ENCODE measurements around the gene SYNE1. TPM values are rescaled to one million over a fixed set of nuclear protein-coding genes. Genes with fewer than 3 reads are reported as not detected.

The SYNE1 gene
- total RNA-seq, 4 donors from 2014 or later: 111 to 156 (median 124) TPM

DNA sequence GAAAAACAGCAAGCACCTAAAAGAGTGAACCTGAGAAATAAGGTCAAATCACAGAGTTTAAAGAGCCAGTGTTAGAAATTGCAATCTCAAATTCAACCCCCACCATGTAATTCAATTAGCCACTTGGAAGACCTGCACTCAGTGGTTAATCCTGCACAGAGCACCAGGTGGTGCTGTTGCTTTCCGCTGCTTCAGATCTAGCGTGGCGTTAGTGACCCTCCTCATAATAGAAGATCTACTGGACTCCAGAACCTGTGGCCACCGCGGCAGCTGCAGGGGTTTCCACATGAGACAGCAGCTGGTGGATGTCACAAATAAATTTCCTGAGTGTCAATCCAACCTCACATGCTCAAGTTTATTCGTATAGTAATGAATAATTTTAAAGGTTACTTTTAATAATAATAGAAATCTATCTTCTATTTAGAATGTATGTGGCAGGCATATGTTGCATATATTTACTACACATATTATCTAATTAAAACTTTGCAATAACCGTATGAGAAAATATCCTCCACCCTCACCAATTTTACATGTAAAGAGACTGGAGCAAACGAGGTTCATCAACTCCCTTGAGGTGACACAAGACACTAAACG, 84.4 kb downstream of the SYNE1 start:
- intact Hi-C loops (cut with DNase I; ENCODE audit: low total_unique reads): loop anchor here (5.0 to 10.0 kb wide), 2 partner anchors 92 to 115 kb away; no protein-coding TSS in a partner anchor
- WGBS, 2 donors: 34 to 44% methylated on average over 9 of the region's 9 CpGs
- no peak overlapping the region for H3K4me3 ChIP-seq (ENCODE audit: low read depth, poor library complexity, severe bottlenecking)
- peak in 1 of 3 donors; percentile 26 for TF ChIP-seq CTCF (IDR thresholded peaks at IDR 0.05)
- TF ChIP-seq POLR2A (IDR thresholded peaks at IDR 0.05): no peak
- DNase-seq (ENCODE audit: low spot score in 2 of 2): peak; percentile 39 to 86

- no peak for DNase-seq (ENCODE audit: low spot score in 2 of 2)
- no peak overlapping the region for H3K4me3 ChIP-seq (ENCODE audit: low read depth, poor library complexity, severe bottlenecking)
- 86 to 87% methylated on average over 2 of the region's 2 CpGs for WGBS, 2 donors
- intact Hi-C loops (cut with DNase I; ENCODE audit: low total_unique reads): no loop called here
- no peak for TF ChIP-seq POLR2A (IDR thresholded peaks at IDR 0.05)
- no peak for TF ChIP-seq CTCF (IDR thresholded peaks at IDR 0.05)
Measured at GRCh38 chr6:152543519-152543918, 93.6 kb downstream of the SYNE1 start.

GRCh38 chr6:152540381-152540780, 96.8 kb downstream of the SYNE1 start:
- intact Hi-C loops (cut with DNase I; ENCODE audit: low total_unique reads): no loop called here
- TF ChIP-seq POLR2A (IDR thresholded peaks at IDR 0.05) (no peak), CTCF (IDR thresholded peaks at IDR 0.05) (no peak)
- WGBS, 2 donors: 80 to 91% methylated on average over 2 of the region's 2 CpGs
- H3K4me3 ChIP-seq (ENCODE audit: low read depth, poor library complexity, severe bottlenecking): no peak overlapping the region
- no peak for DNase-seq (ENCODE audit: low spot score in 2 of 2)

DNA sequence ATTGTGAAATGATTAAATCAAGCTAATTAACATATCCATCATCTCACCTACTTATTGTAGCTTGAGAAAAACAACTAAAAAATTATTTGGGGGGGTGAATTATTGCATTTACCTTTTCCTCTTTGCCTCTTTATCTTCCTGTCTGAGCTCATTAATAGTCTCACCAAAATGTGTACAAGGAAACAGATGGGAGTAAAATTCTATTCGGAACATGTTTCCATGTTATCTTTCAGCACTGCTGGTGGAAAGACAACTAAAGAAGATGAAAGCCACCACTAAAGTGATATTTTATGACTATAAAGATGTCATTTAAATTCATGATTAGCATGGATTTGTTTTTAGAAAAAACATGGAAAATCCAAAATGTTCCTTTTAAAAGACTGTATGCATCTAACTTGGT, 102.6 kb downstream of the SYNE1 start:
- TF ChIP-seq POLR2A (IDR thresholded peaks at IDR 0.05) (no peak), CTCF (IDR thresholded peaks at IDR 0.05) (no peak)
- H3K4me3 ChIP-seq (ENCODE audit: low read depth, poor library complexity, severe bottlenecking): no peak overlapping the region
- DNase-seq (ENCODE audit: low spot score in 2 of 2): no peak
- intact Hi-C loops (cut with DNase I; ENCODE audit: low total_unique reads): no loop called here
- WGBS, 2 donors: 69 to 70% methylated on average over 1 of the region's 1 CpG

DNA sequence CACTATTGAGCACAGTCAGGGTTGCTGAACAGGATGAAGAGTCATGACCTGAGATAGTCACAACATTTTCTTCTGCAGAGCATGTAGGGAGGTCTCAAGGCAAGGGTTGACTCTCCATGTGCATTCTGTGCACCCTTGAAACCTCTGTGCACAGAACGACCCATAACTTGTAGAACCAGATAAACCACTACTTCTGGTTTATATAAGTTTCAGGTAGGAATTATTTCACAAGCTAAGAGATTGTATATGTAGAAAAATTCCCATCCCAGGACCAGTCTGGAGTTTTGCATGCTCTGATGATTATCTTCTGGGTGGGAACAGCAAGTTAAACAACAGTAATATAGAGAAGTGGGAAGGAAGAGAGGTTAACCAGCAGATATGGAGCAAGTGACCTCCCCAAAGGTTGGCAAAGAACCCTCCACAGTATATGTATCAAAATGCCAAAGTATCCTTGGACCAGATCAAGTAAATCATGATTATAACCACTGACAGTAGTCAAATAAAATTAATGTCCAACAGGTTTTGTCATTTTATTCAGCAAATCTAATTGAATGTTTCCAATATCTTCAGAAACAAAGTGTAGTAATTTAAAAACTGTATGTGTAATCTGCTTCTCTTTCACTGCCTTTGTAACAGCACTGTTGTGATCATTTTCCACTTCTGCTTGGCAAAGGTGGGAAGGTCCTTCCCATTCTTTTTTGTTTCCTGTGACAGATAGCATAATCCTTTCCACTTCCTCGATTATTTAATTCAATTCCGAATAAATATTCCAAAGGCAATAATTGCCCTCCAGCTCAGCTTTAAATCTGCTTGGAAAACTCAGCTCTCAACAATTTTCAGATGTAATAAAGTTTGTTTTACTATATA, 104.4 kb downstream of the SYNE1 start:
- no peak for TF ChIP-seq CTCF (IDR thresholded peaks at IDR 0.05)
- TF ChIP-seq POLR2A (IDR thresholded peaks at IDR 0.05): no peak
- WGBS, 2 donors: 67 to 73% methylated on average over 3 of the region's 3 CpGs
- no peak for DNase-seq (ENCODE audit: low spot score in 2 of 2)
- intact Hi-C loops (cut with DNase I; ENCODE audit: low total_unique reads): no loop called here
- no peak overlapping the region for H3K4me3 ChIP-seq (ENCODE audit: low read depth, poor library complexity, severe bottlenecking)
